HepG2 (cell line): Measurements from ENCODE around the gene CEP120. TPM values are rescaled to one million over a fixed set of nuclear protein-coding genes. Genes with fewer than 3 reads are reported as not detected.

Experiments
- ATAC-seq: fragments of 200-7000 bp; cut with Tn5 transposase; 3 replicates; pipeline ENCODE4 v1.9.1; 2020; ENCODE audit warnings: mild to moderate bottlenecking, moderate library complexity
- BruUV-seq: library from RNA; stranded (reverse); fragments of 400-500 nt; replicated peaks from 2 replicates; lab custom pipeline; 2021; lab: Mats Ljungman, UMichigan
- CTCF ChIA-PET: fragments of 300-600 bp; formaldehyde crosslinking; extraction: SDS; loops from one replicate; lab custom pipeline; 2021; ENCODE audit warnings: low total read pairs, inconsistent platforms, low intra/inter-chr PET ratio; lab: Yijun Ruan, JAX
- POLR2A ChIA-PET: fragments of 350-600 bp; sonication (Branson Sonifier 250); formaldehyde crosslinking; loops from one replicate; lab custom pipeline; 2020; ENCODE audit warnings: antibody characterized with exemption, inconsistent platforms; lab: Yijun Ruan, JAX
- DNase-seq: peaks from one replicate; pipeline ENCODE4 v3.0.0-alpha.2; 2015; ENCODE audit warnings: low spot score
- FAIRE-seq: peaks from 3 replicates; lab custom pipeline; 2011; peaks lifted over from hg19 to GRCh38; lab: Jason Lieb, UNC
- H2AFZ ChIP-seq: one replicate; pipeline ENCODE4 v1.6.1; 2011; ENCODE audit warnings: low read length, inconsistent platforms
- H3K27ac ChIP-seq: fragments of 300-600 bp; 3 replicates; pipeline ENCODE4 v1.8.0; 2011; ENCODE audit warnings: mixed run types, mild to moderate bottlenecking, mixed read lengths, low read length, inconsistent platforms; ENCODE audit not compliant: insufficient read depth; ENCODE audit errors: extremely low read length
- H3K27me3 ChIP-seq, 2 experiments: fragments of 200-600 bp in 1 of 2; 2 replicates in 1 of 2; 3 replicates in 1 of 2; pipeline versions ENCODE4 v1.6.0 to v1.8.0; 2011; ENCODE audit warnings: low read length in 2 of 2, mild to moderate bottlenecking in 2 of 2, moderate library complexity in 2 of 2, inconsistent platforms in 1 of 2; ENCODE audit not compliant: insufficient read depth in 2 of 2, control insufficient read depth in 1 of 2
- H3K36me3 ChIP-seq, 2 experiments: fragments of 200-600 bp in 1 of 2; replicated peaks in 1 of 2; 2 replicates in 1 of 2; 3 replicates in 1 of 2; pipeline versions ENCODE4 v1.5.1 to v1.8.0; 2011; ENCODE audit warnings: low read length in 2 of 2, inconsistent platforms in 1 of 2; ENCODE audit not compliant: insufficient read depth in 2 of 2, control insufficient read depth in 1 of 2
- H3K4me1 ChIP-seq: 2 replicates; pipeline ENCODE4 v1.5.1; 2012; ENCODE audit warnings: low read length, inconsistent platforms; ENCODE audit not compliant: insufficient read depth
- H3K4me2 ChIP-seq: 2 replicates; pipeline ENCODE4 v1.6.0; 2011; ENCODE audit warnings: low read depth, low read length, inconsistent platforms
- H3K4me3 ChIP-seq, 3 experiments: fragments of 200-600 bp in 1 of 3; sonication (generic), shearing (Covaris generic) in 1 of 3; replicated peaks in 1 of 3; 2 replicates each; pipeline ENCODE4 v1.5.1; 2011 to 2016; ENCODE audit warnings: low read length in 3 of 3, inconsistent platforms in 2 of 3, low read depth in 2 of 3, mild to moderate bottlenecking in 2 of 3, control low read depth in 1 of 3, mixed read lengths in 1 of 3; ENCODE audit not compliant: insufficient read depth in 1 of 3
- H3K79me2 ChIP-seq: one replicate; pipeline ENCODE4 v1.6.1; 2011; ENCODE audit warnings: low read length, inconsistent platforms; ENCODE audit not compliant: insufficient read depth
- H3K9ac ChIP-seq: 2 replicates; pipeline ENCODE4 v1.6.0; 2011; ENCODE audit warnings: mild to moderate bottlenecking, low read depth, low read length, inconsistent platforms; ENCODE audit not compliant: insufficient read depth
- H3K9me3 ChIP-seq: 2 replicates; pipeline ENCODE4 v1.5.1; 2012; ENCODE audit warnings: mild to moderate bottlenecking, low read length
- H4K20me1 ChIP-seq: 2 replicates; pipeline ENCODE4 v1.6.0; 2011; ENCODE audit warnings: inconsistent platforms, mild to moderate bottlenecking, low read length, moderate library complexity; ENCODE audit not compliant: insufficient read depth
- HDAC2 ChIP-seq: sonication (generic); formaldehyde crosslinking; IDR thresholded peaks from 2 replicates; pipeline ENCODE4 v1.4.0; 2020; ENCODE audit warnings: missing genetic modification reagents
- JARID2 ChIP-seq: sonication (generic); formaldehyde crosslinking; IDR thresholded peaks from 2 replicates; pipeline ENCODE4 v1.8.1; 2023; ENCODE audit warnings: missing genetic modification reagents, inconsistent platforms; ENCODE audit not compliant: insufficient replicate concordance
- KDM5B ChIP-seq: sonication (generic); formaldehyde crosslinking; IDR thresholded peaks from 2 replicates; pipeline ENCODE4 v1.4.0; 2020; ENCODE audit warnings: missing genetic modification reagents, mild to moderate bottlenecking, borderline replicate concordance
- MXI1 ChIP-seq: IDR thresholded peaks from 3 replicates; pipeline ENCODE4 v1.6.1; 2012; ENCODE audit warnings: low read depth, low read length, inconsistent platforms, borderline replicate concordance
- NR3C1 ChIP-seq: sonication (generic); formaldehyde crosslinking; IDR thresholded peaks from 2 replicates; pipeline ENCODE4 v1.4.0; 2020; ENCODE audit warnings: missing genetic modification reagents
- SOX6 ChIP-seq, 2 experiments: fragments of 450-650 bp in 1 of 2; sonication (generic) in 1 of 2; formaldehyde crosslinking in 1 of 2; IDR thresholded peaks; 2 replicates each; pipeline versions ENCODE4 v1.4.0 to v1.6.1; 2017 to 2020; ENCODE audit warnings: antibody characterized with exemption in 1 of 2, mild to moderate bottlenecking in 1 of 2, missing genetic modification reagents in 1 of 2
- STAG1 ChIP-seq: sonication (generic); formaldehyde crosslinking; IDR thresholded peaks from 2 replicates; pipeline ENCODE4 v1.4.0; 2020; ENCODE audit warnings: missing genetic modification reagents
- TOPORS ChIP-seq: sonication (generic); formaldehyde crosslinking; IDR thresholded peaks from 2 replicates; pipeline ENCODE4 v1.8.0; 2023; ENCODE audit warnings: mild to moderate bottlenecking, missing genetic modification reagents
- TSC22D2 ChIP-seq: sonication (generic); formaldehyde crosslinking; IDR thresholded peaks from 2 replicates; pipeline ENCODE4 v1.5.1; 2020; ENCODE audit warnings: missing genetic modification reagents, mild to moderate bottlenecking, borderline replicate concordance
- ZBTB42 ChIP-seq: sonication (generic); formaldehyde crosslinking; IDR thresholded peaks from 2 replicates; pipeline ENCODE4 v1.5.0; 2020; ENCODE audit warnings: mild to moderate bottlenecking, missing genetic modification reagents
- ZFP1 ChIP-seq: IDR thresholded peaks from 2 replicates; pipeline ENCODE4 v1.6.1; 2016
- ZNF235 ChIP-seq: sonication (generic); formaldehyde crosslinking; IDR thresholded peaks from 2 replicates; pipeline ENCODE4 v1.8.1; 2023; ENCODE audit warnings: mild to moderate bottlenecking, missing genetic modification reagents, borderline replicate concordance
- ZNF333 ChIP-seq: sonication (generic); formaldehyde crosslinking; IDR thresholded peaks from 2 replicates; pipeline ENCODE4 v1.4.0; 2020; ENCODE audit warnings: mild to moderate bottlenecking, missing genetic modification reagents, borderline replicate concordance
- ZNF562 ChIP-seq: sonication (generic); formaldehyde crosslinking; IDR thresholded peaks from 2 replicates; pipeline ENCODE4 v1.8.0; 2022; ENCODE audit warnings: missing genetic modification reagents, borderline replicate concordance
- ZNF777 ChIP-seq: sonication (generic); formaldehyde crosslinking; IDR thresholded peaks from 2 replicates; pipeline ENCODE4 v1.4.0; 2020; ENCODE audit warnings: missing genetic modification reagents
- in situ Hi-C: cut with HindIII; loops from 2 replicates; pipeline ENCODE4 v1.10.0; 2017; ENCODE audit warnings: low pct_unique_long_range_greater_than_20kb; ENCODE audit not compliant: extremely low pct_ligation_motif_present
- intact Hi-C: fragments of 100-400 bp; cut with micrococcal nuclease; formaldehyde crosslinking; loops from one replicate; pipeline ENCODE4 v1.10.0; 2022; ENCODE audit not compliant: unreplicated experiment
- polyA plus RNA-seq, 8 experiments: library from polyadenylated mRNA; depleted of rRNA in 3 of 8; stranded (reverse) in 7 of 8; unstranded in 1 of 8; fragments of >200 nt; fragmentation: Illumina TruSeq in 4 of 8; extraction: Trizol in 4 of 8; gene quantifications; 2 replicates each; pipeline versions ENCODE4 v1.2.1 to v1.2.3, GENCODE V29; 2011 to 2016; ENCODE audit warnings: low read depth in 4 of 8, missing spikeins in 1 of 8, mixed read lengths in 1 of 8; ENCODE audit not compliant: insufficient read depth in 1 of 8
- total RNA-seq, 5 experiments: library from RNA; depleted of rRNA; stranded (reverse); fragments of >200 nt; fragmentation: Illumina TruSeq; extraction: Trizol; gene quantifications; 2 replicates each; pipeline ENCODE4 v1.2.3, GENCODE V29; 2016; ENCODE audit warnings: low read depth in 1 of 5
- TF ChIP-seq, protein P1 (sequence below): sonication (generic); formaldehyde crosslinking; conservative IDR thresholded peaks from 2 replicates; pipeline ENCODE4 v1.4.0; 2020; ENCODE audit warnings: mild to moderate bottlenecking, missing genetic modification reagents, moderate library complexity
- TF ChIP-seq, protein P2 (sequence below): IDR thresholded peaks from 2 replicates; pipeline ENCODE4 v1.6.1; 2016; ENCODE audit warnings: mild to moderate bottlenecking

The CEP120 gene
- total and polyA plus RNA-seq, 2 of the 13 experiments (the other 11 are each of a cell fraction or from before 2014, with no cell fraction given) = 8.0 to 14.7 TPM

DNA sequence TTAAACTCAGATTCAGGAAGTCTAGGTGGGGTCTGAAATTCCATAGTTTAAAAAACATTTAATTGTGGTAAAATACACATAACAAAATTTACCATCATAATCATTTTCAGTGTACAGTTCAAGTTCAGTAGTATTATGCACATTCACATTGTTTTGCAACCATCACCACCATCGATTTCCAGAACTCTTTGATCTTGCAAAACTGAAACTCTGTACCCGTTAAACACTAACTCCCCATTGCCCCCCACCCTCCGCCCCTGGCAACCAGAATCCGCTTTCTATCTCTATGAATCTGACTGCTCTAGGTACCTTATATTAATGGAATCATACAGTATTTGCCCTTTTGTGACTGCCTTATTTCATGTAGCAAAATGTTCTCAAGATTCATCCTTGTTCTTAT lies 117.5 kb downstream of the CEP120 start (continued):
- TF ChIP-seq ZNF562 (CRISPR knock-in tag) = no peak
- TF ChIP-seq, protein P1, sequence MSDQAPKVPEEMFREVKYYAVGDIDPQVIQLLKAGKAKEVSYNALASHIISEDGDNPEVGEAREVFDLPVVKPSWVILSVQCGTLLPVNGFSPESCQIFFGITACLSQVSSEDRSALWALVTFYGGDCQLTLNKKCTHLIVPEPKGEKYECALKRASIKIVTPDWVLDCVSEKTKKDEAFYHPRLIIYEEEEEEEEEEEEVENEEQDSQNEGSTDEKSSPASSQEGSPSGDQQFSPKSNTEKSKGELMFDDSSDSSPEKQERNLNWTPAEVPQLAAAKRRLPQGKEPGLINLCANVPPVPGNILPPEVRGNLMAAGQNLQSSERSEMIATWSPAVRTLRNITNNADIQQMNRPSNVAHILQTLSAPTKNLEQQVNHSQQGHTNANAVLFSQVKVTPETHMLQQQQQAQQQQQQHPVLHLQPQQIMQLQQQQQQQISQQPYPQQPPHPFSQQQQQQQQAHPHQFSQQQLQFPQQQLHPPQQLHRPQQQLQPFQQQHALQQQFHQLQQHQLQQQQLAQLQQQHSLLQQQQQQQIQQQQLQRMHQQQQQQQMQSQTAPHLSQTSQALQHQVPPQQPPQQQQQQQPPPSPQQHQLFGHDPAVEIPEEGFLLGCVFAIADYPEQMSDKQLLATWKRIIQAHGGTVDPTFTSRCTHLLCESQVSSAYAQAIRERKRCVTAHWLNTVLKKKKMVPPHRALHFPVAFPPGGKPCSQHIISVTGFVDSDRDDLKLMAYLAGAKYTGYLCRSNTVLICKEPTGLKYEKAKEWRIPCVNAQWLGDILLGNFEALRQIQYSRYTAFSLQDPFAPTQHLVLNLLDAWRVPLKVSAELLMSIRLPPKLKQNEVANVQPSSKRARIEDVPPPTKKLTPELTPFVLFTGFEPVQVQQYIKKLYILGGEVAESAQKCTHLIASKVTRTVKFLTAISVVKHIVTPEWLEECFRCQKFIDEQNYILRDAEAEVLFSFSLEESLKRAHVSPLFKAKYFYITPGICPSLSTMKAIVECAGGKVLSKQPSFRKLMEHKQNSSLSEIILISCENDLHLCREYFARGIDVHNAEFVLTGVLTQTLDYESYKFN (CRISPR knock-in tag) = 0 out of 2 replicates have a peak, but pooled peaks have one; percentile 17
- TF ChIP-seq HDAC2 = no peak
- TF ChIP-seq ZBTB42 = no peak
- no peak for TF ChIP-seq SOX6 (IDR thresholded peaks at IDR 0.05)
- peak; percentile 61; the same call in 1 of the 2 replicates for TF ChIP-seq SOX6 (CRISPR knock-in tag; IDR thresholded peaks at IDR 0.05)
- TF ChIP-seq MXI1 = no peak

DNA sequence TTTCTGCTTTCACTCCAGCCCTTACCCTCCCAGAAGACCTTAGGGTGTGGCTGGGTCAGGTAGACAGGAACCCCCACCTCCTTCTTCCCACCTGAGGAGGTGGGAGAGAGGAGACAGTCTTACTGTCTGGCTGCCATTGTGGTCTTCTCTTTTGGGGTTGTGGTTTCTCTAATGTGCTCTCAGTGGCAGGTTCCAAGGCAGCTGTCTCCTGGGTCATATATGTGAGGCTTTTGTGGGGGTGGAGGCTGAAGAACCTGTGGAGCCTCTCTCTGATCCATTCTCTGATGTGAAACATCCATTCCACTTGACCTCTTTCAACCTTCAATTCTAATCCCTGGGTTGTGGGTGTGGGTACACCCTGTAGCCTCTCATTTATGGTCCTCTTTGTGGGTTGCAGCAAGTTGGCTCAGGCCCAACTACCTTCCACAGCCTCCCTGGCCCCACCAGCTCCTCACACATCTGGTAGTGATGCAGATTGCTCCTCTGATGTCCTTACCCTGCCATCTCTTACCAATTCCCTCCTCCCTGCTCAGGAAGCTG lies 118.4 kb downstream of the CEP120 start:
- Histone ChIP-seq H3K4me1 (no peaks in the 10 kb centered on the region), H3K27ac (no peak overlapping the region), H3K9ac (no peak overlapping the region), H3K36me3 (no peaks in the 10 kb centered on the region), H3K27me3 (no peaks in the 10 kb centered on the region), H3K4me2 (no peak overlapping the region), H3K4me3 (no peak overlapping the region), H3K79me2 (no peaks in the 10 kb centered on the region), H2AFZ (no peak overlapping the region), H4K20me1 (no peaks in the 10 kb centered on the region), H3K9me3 (no peaks in the 10 kb centered on the region)
- CTCF ChIA-PET = no interaction called here
- POLR2A ChIA-PET = no interaction called here
- ATAC-seq (no peak), DNase-seq (no peak), FAIRE-seq (no peak)
- no TSS peak for BruUV-seq
- intact Hi-C loops (no loop called here), in situ Hi-C loops (no loop called here)
- no peak for TF ChIP-seq TOPORS (CRISPR knock-in tag)
- no peak for TF ChIP-seq JARID2
- TF ChIP-seq TSC22D2 (CRISPR knock-in tag) = no peak
- TF ChIP-seq, protein P2, sequence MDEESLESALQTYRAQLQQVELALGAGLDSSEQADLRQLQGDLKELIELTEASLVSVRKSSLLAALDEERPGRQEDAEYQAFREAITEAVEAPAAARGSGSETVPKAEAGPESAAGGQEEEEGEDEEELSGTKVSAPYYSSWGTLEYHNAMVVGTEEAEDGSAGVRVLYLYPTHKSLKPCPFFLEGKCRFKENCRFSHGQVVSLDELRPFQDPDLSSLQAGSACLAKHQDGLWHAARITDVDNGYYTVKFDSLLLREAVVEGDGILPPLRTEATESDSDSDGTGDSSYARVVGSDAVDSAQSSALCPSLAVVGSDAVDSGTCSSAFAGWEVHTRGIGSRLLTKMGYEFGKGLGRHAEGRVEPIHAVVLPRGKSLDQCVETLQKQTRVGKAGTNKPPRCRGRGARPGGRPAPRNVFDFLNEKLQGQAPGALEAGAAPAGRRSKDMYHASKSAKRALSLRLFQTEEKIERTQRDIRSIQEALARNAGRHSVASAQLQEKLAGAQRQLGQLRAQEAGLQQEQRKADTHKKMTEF (CRISPR knock-in tag) = no peak
- no peak for TF ChIP-seq ZNF777
- no peak for TF ChIP-seq NR3C1 (CRISPR knock-in tag)
- TF ChIP-seq KDM5B = no peak
- no peak for TF ChIP-seq ZNF333
- no peak for TF ChIP-seq STAG1
- no peak for TF ChIP-seq ZNF235
- no peak for TF ChIP-seq ZFP1
